HG02798 (cell line): ENCODE data around the gene HJV.

ENCODE experiments used
- ATAC-seq: cut with Tn5 transposase; IDR thresholded peaks from one replicate; pipeline ENCODE4 v1.9.1; 2021; ENCODE audit warnings: mild to moderate bottlenecking; ENCODE audit not compliant: unreplicated experiment, poor library complexity

The HJV gene

DNA sequence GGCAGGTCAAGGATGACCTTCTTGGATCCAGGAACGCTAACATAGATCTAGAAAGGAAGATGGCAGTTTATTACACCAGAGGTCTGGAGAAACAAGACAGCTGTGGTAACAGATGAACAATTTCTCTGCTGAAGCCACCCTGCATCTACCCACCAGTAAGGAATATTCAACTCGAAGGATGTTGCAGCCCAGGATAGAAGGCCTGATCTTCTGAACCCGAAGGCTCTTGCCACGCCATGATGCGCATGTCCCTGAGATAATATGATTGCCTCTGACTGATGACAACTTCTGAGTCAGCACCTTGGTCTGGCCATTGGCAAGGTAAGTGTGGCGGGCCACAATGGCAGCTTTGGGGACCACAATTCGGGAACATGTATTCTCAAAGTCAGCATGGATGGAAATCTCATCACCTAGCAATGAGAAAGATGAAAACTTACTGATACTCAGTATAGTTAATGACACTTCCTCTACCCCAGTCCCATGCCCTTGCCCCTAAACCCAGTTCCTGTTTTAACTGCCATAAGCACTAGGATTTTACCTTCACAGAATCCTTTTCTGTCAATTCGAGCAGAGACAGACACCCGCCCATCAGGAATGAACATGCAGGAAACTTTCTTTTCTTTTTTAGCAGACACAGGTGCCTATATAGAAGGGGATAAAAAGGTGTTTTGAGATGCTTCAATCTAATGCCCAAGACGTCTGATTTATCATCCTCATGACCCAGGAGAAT lies 27.0 kb downstream of the HJV start:
- no peak for ATAC-seq

DNA sequence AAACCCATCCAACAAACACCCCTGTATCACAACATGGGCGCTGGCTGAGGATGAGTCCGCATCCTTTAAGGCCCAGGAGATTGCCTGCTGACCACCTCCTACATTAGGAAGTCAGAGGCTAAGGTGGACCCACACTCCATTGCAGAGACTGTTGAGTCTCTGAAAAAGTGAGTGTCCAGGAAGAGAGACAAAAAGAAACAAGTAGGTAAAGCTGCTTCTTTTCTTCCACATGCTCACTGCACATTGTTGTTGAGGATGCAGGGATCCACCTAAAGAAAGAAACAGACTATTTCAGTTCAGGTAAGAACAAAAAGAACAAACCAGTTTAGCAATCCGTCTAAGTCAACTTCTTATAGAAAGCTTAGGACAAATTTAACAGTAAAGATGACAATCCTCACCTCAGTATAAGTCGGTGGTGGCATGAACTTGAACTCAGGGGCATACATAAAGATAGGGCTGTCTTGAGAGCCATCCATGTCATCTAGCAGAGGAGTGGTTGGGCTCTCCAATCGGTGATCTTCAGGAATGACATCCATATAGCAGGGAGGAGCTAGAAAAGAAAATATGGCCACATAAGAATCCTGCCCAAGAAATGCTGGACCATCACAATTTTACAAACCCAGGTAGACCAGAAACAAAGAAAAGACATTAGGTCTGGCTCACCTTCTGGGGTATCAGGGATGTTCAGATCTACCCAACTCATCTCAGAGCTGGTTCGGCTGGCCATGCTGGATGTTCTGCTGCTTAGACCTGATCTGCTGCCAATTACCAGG lies 27.7 kb downstream of the HJV start:
- no peak for ATAC-seq

DNA sequence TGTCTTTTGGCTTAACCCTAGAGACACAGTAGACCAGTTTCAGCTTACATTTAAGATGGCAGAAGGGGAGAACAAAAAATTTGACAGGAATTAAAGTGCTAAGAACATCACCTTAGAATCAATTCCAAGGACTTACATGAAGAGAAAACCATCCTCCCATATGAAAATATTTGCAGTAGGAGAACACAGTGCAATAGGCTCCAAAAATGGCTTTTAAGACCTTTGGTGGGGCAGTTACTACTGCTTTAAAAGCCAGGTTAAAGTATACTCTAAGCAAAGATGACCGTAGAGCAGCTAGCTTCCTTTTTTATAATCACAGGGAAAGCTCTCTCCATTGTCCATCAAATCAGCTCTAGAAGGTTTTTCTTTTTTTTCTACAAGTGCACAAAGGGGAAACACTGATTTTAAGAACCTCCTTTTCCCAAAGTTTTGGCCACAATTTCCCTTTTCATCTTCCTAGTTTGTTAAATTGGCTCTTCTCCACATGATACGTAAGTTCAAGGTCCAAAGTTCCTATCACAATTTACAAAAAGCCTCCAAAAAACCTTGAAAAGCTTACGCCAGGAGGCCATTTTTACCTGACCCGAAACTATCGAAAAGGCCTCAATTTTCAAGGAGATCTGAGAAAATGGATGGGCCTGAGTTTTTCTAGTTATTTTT lies 28.4 kb downstream of the HJV start:
- ATAC-seq: no peak

DNA sequence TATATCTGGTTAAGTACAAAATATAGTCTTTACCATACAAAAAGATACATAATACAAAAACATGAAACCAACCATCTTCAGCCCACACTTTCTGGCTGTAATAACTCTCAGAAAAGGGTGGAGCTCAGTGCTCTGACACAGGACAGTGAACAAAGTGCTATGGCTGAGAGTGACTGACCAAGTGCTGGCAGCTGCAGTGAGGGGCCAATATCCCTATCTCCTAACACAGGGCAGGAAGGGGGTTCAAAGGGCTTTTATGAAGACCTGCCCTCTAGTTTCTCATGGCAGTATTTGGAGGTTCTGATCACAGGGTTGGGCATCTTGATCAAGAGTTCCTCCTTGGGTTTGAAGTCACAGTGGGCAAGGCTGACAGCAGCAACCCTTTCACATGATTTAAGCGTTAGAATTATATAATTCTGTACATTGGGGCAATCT lies 29.0 kb downstream of the HJV start:
- no peak for ATAC-seq

DNA sequence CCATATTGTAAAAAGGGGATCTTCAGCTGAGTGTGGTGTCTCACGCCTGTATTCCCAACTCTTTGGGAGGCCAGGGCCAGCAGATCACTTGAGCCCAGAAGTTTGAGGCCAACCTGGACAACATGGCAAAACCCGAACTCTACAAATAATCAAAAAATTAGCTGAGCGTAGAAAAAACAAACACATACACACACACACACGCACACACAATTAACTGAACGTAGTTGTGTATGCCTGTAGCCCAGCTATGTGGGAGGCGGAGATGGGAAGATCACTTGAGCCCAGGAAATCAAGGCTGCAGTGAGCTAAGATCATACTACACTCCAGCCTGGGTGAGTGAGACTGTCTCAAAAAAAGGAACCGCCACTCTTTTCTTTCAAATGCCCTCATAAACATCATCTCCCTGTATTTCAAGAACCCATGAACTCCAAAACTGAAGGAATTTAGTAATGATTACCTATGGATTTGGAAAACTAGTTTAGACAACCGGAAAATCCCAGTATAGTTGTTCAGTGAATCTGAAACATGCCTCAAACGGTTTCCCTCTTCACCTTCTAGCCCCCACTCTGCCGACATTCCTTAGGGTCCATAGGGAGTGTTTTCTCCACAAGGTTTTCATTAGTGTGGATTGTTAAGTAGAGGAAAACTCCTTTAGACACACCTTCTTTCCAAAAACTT lies 29.7 kb downstream of the HJV start:
- ATAC-seq: no peak

DNA sequence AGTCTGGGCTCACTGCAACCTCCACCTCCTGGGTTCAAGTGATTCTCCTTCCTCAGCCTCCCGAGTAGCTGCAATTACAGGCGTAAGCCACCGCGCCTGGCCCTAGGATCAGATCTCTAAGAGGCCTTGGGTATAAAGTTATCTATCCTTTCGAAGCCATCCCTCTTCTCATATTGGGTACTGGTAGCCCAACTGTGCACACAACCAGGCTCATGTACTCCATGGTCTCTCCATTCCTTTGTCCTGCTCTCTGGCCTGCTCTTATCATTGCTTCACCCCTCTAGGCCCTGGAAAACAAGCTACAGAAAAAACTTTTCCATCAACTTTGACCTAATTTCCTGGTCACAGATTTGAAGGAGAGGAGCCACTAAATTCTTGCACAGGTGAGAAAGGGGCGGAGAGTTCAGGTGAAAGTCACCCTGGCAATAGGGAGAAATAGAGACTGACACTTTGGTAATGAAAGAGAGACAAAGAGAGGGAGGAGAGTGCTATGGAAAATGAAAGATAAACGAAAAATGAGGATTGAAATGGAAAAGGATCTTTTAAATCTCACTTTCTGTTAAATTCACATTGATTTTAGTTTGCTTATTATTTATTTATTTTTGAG lies 31.2 kb downstream of the HJV start:
- no peak for ATAC-seq

DNA sequence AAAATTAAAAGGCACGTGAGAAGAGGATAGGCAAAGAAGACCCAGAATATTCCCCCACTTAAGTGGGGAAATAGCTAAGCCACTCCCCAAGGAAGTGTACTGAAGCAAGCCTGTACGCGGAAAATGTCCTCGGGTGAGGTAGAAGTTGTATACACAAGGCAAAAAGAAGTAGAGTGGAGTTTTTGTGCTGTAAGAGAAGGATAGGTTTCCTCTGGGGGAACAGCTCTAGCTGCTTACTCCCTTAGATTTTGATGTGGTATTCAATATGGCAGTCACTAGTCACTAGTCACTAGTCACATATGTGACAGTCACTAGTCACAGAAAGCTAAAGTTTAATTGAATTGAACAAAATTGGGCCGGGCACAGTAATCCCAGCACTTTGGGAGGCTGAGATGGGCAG lies 32.8 kb downstream of the HJV start:
- ATAC-seq: no peak

DNA sequence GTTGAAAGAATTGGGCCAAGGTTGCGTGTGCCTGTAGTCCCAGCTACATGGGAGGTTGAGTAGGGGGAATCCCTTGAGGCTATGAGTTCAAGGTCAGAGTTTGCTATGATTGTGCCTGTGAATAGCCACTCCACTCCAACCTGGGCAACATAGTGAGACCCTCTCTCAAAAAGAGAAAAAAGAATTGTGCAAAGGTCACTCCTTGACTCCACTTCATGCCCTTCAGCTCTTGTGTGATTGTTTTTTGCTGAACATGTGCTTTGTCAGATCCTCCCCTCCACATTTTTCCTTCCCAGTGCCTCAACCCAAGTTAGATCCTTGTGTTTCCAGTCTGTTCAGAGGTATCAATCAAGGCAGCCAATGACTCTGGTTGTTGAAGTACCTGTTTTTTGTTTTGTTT lies 33.6 kb downstream of the HJV start:
- ATAC-seq: no peak

DNA sequence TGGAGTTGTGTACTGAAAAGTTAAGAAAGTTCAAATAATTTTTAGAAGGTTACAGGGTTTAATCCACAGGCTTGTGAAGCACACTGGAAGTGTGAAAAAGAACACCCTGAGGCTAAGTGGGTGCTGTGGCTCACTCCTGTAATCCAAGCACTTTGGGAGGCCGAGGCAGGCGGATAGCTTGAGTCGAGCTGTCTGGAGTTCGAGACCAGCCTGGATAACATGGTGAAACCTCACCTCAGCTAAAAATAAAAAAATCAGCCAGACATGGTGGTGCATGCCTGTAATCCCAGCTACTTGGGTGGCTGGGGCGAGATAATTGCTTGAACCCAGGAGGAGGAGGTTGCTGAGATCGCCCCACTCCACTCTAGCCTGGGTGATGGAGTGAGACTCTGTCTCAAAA lies 35.0 kb downstream of the HJV start:
- ATAC-seq: no peak

DNA sequence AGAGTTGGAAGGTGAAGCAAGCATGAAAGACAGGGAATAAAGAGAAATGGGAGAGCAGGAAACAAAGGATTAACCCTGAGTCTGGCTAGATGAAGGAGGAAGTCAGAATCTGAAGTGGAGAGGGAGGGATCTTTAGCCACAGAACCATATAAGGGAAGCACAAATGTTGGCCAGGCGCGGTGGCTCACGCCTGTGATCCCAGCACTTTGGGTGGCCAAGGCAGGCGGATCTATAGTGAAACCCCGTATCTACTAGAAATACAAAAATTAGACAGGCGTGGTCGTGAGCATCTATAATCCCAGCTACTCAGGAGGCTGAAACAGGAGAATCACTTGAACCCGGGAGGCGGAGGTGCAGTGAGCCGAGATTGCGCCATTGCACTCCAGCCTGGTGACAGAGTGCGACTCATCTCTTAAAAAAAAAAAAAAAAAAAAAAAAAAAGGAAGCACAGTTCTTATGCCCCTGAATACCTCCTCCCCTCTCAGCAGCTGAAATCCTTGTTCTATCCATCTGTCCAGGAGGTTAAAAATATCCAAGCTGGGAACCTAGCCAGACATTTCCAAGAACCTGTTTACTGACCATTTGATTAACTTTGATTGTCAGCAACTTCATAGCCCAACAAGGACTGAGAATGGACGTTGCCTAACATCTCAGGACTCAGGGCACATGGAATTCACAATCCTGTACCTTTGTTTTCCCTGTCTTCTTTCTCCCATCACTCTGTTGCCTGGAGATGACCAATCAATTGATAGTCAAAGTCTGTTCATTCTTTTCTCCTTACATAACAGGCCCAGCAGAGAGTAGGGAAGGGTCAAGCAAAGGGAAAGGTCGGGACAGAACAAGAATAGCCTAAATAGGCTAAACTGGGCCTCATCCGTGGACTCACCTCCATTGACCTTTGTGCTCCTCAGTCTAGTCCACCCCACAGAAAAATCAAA lies 35.8 kb downstream of the HJV start:
- no peak for ATAC-seq

DNA sequence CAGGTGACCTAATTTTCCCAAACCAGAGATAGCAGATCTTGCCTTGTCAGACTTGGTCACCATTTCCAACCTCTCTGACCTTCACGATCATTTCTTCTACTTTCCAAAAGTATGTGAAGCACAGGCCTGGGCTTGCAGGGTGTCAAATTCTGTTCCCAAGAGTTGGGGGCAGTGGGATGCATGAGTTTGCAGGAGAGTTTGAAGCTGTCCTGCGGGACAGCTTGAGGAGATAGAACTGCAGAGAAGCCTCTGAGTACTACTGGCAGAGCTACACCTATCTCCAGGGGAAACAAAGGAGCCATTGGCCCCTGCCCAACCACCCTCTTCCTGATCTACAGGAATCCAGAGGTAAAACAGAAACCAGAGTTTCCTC lies 36.4 kb downstream of the HJV start:
- ATAC-seq: no peak

DNA sequence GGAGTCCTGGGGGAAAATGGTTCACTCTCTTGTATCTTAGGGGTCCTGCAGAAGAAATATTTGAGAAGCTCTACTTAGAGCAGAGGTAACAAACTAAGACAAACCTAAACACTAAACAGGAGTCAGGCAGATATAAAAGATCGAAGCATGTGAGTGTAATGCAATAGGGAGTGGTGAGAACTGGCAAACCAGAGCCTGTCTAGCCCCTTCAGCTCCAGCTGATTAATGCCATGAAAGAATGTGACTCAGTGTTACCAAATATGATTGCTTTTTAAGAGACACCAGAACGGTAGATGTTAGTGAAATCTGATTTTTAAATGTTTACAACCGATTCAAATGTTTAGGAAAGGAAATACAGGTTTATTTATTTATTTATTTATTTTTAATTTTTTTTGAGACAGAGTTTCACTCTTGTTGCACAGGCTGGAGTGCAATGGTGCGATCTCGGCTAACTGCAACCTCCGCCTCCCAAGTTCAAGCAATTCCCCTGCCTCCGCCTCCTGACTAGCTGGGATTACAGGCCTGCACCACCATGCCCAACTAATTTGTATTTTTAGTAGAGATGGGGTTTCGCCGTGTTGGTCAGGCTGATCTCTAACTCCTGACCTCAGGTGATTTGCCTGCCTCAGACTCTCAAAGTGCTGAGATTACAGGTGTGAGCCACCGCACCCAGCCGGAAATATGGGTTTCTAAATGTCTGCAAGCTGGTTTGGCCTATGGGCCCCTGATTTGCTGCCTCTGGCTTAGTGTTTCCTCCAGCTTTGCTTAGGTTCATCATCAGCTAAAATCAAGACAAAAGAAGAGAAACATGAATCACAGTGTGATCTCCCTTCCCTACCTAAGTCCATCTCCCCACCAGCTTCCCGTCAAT lies 37.3 kb downstream of the HJV start:
- ATAC-seq: no peak

DNA sequence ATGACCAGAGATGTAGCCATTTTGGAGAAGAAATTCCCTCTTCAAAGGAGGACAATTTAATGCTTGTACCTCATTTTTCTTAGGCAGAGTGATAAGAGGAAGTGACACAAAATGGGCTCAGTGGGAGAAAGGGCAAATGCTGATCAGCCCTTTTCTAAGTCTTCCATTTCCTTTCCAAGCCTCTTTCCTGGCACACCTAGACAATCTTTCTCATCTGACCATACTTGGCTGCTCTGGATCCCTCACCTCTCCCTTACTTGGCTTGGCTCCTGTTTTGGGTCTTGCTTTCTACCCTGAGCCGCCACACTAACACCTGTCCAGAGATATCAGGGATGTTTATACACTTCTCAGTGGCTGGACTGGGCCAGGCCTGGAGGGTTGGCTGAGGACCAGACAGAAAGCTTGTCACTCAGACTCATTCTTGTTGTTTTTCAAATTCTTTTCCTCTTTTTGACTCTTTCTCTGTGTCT lies 38.3 kb downstream of the HJV start:
- no peak for ATAC-seq

DNA sequence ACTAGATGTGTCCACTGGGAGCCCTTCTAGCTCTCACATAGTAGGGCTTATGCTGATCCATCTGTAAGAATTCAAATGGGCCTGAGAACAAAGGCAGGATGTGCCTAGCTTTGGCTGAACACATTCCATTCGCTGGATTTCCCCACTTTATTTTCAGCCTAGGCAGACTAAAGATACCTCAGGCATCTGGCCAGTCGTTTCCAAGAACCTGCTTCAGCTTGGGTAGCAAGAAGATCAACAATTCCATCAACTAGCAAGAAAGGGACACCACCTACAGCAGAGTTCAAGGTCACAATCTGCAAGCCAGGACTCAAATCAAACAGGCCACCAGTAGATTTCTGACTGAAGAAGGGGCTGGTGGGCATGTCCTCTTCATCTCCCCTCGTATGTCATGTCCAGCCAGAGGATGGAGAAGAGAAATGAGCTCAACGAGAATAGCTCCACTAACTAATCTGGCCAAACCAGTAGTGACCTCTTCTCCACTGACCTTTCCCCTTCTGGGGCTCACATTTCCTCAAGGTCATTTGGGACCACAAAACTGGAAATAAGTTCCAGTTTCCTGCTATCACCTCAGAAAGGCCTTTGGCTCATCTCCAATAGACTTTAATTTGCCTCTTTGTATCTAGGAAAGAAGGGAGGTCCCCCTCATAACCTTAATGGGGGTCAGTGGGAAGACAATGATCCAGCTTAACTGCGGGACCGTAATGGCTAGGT lies 39.4 kb downstream of the HJV start:
- ATAC-seq: no peak

DNA sequence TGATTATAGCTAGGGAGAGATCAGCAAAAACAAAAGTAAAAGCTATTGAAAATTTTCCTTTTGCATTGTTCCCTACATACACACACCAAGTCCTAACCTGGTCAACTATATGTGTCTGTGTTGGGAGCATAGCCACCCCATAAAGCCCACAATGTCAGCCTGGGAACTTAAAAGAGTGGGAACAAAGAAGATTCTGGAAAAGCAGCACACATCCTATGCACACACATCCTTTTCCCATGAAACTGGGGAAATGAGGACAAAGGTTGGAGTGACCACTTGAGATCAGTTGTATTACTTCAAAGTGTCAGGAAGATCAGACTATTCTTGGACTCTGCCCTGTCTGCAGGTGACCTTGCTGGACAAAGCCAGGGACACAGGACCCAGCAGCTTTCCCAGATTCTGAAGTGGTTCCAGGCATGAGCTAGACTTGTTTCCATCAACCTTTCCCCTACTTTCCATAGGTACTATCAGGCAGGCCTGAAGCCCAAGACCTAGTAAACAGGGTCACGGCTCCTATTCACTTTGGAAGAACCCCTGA lies 41.0 kb downstream of the HJV start:
- no peak for ATAC-seq

DNA sequence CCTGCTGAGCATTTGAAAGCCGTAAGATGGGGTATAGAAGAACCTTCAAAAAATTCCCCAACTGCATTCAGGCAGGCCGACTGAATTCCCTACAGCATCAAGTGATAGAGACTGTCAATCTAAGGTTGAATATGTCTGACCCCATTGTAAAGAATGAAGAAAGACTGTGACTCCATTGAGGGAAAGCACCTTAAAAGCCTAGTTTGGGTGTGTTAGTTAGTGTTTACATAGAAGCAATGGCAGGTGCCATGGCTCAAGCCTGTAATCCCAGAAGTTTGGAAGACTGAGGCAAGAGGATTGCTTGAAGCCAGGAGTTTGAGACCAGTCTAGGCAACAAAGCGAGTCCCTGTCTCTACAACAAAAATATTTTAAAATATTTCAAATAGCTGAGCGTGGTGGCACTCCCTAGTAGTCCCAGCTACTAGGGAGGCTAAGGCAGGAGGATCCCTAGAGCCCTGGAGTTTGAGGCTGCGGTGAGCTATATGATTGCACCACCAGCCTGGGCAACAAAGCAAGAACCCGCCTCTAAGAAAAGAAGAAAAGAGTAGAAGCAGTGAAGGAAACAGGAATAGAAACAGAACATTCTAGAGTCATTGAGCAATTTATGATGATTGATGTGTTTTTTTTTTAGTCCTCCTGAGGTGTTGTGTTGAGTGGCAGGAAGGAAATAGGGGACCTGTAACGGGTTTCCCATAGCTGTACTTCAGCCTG lies 41.6 kb downstream of the HJV start:
- ATAC-seq: peak; percentile 23
